OCI-LY1 (cell line): ENCODE data around the gene MAPT.

Experiments
- H2AFZ ChIP-seq: fragments of 200-600 bp; sonication (generic), shearing (Covaris generic); 2 replicates; pipeline ENCODE4 v1.6.0; 2014; ENCODE audit warnings: antibody characterized with exemption, mild to moderate bottlenecking, low read length
- H3F3A ChIP-seq: fragments of 200-600 bp; sonication (generic), shearing (Covaris generic); 2 replicates; pipeline ENCODE4 v1.6.0; 2014; ENCODE audit warnings: mild to moderate bottlenecking, antibody characterized with exemption, low read length, moderate library complexity; ENCODE audit not compliant: insufficient read depth
- H3K27ac ChIP-seq: fragments of 200-600 bp; sonication (generic); 2 replicates; pipeline ENCODE4 v1.5.1; 2014; ENCODE audit warnings: low read length, mixed run types, mild to moderate bottlenecking, low read depth; ENCODE audit not compliant: poor library complexity, severe bottlenecking
- H3K27me3 ChIP-seq: fragments of 200-600 bp; sonication (generic); 2 replicates; pipeline ENCODE4 v1.6.0; 2014; ENCODE audit warnings: antibody characterized with exemption, mild to moderate bottlenecking, low read length, moderate library complexity; ENCODE audit not compliant: insufficient read depth
- H3K36me3 ChIP-seq: fragments of 200-600 bp; sonication (generic); 2 replicates; pipeline ENCODE4 v1.6.1; 2014; ENCODE audit warnings: mild to moderate bottlenecking, antibody characterized with exemption, low read length, moderate library complexity, mixed read lengths; ENCODE audit not compliant: insufficient read depth
- H3K4me1 ChIP-seq: fragments of 200-600 bp; sonication (generic); 2 replicates; pipeline ENCODE4 v1.5.1; 2014; ENCODE audit warnings: mild to moderate bottlenecking, low read length, moderate library complexity; ENCODE audit not compliant: insufficient read depth, severe bottlenecking
- H3K4me2 ChIP-seq: fragments of 200-600 bp; sonication (generic), shearing (Covaris generic); 2 replicates; pipeline ENCODE4 v1.6.1; 2014; ENCODE audit warnings: low read length
- H3K4me3 ChIP-seq: fragments of 200-600 bp; sonication (generic); 2 replicates; pipeline ENCODE4 v1.5.1; 2014; ENCODE audit warnings: low read length, low read depth, mild to moderate bottlenecking, mixed read lengths; ENCODE audit not compliant: poor library complexity, severe bottlenecking
- H3K79me2 ChIP-seq: fragments of 200-600 bp; shearing (Covaris generic); 2 replicates; pipeline ENCODE4 v1.6.1; 2016; ENCODE audit warnings: mixed run types, low read length, mixed read lengths; ENCODE audit not compliant: insufficient read depth
- H3K9ac ChIP-seq: fragments of 200-600 bp; sonication (generic), shearing (Covaris generic); 2 replicates; pipeline ENCODE4 v1.6.1; 2014; ENCODE audit warnings: mild to moderate bottlenecking, low read length, mixed read lengths
- H3K9me2 ChIP-seq: fragments of 200-600 bp; sonication (generic), shearing (Covaris generic); 2 replicates; pipeline ENCODE4 v1.6.1; 2014; ENCODE audit warnings: low read depth, mild to moderate bottlenecking, low read length, mixed read lengths
- H3K9me3 ChIP-seq: fragments of 200-600 bp; shearing (Covaris generic); 2 replicates; pipeline ENCODE4 v1.6.1; 2014; ENCODE audit warnings: low read length, mixed read lengths
- H4K20me1 ChIP-seq: fragments of 200-600 bp; sonication (generic), shearing (Covaris generic); 2 replicates; pipeline ENCODE4 v1.6.0; 2016; ENCODE audit warnings: mild to moderate bottlenecking, low read length; ENCODE audit not compliant: insufficient read depth
- CTCF ChIP-seq: fragments of 200-600 bp; sonication (generic), shearing (Covaris generic); IDR thresholded peaks from 2 replicates; pipeline ENCODE4 v1.5.1; 2017; ENCODE audit warnings: mild to moderate bottlenecking, antibody characterized with exemption, low read length, moderate library complexity, mixed read lengths
- EZH2 ChIP-seq: fragments of 200-600 bp; sonication (generic), shearing (Covaris generic); IDR thresholded peaks from 2 replicates; pipeline ENCODE4 v1.8.0; 2017; ENCODE audit warnings: borderline replicate concordance, mixed run types, mild to moderate bottlenecking, antibody characterized with exemption, low read length, moderate library complexity, mixed read lengths

Gene MAPT

GRCh38 chr17:45996282-45996937, 102.1 kb downstream of the MAPT start:
- Histone ChIP-seq H3K27me3 (peaks cover 6% of the 10 kb centered on the region; the same call in 1 of the 2 replicates), H3K27ac (no peak overlapping the region), H3F3A (no peaks in the 10 kb centered on the region), H2AFZ (no peak overlapping the region), H3K36me3 (no peaks in the 10 kb centered on the region), H3K4me3 (no peak overlapping the region), H3K4me1 (no peaks in the 10 kb centered on the region), H3K9ac (no peak overlapping the region), H3K79me2 (no peaks in the 10 kb centered on the region), H3K9me3 (no peaks in the 10 kb centered on the region), H4K20me1 (no peaks in the 10 kb centered on the region), H3K9me2 (no peaks in the 10 kb centered on the region), H3K4me2 (no peak overlapping the region)
- TF ChIP-seq CTCF = no peak
- TF ChIP-seq EZH2 = no peak

GRCh38 chr17:45997166-45997565, 102.8 kb downstream of the MAPT start:
- H3K27ac ChIP-seq = no peak overlapping the region

GRCh38 chr17:45997624-45998023, 103.3 kb downstream of the MAPT start:
- H2AFZ ChIP-seq = no peak overlapping the region
- H3K27me3 ChIP-seq = peaks cover 6% of the 10 kb centered on the region; the same call in 1 of the 2 replicates
- H3K9me2 ChIP-seq = no peaks in the 10 kb centered on the region
- no peak overlapping the region for H3K27ac ChIP-seq
- H3K9me3 ChIP-seq = no peaks in the 10 kb centered on the region
- no peaks in the 10 kb centered on the region for H3F3A ChIP-seq
- no peak overlapping the region for H3K4me2 ChIP-seq
- H3K9ac ChIP-seq = no peak overlapping the region
- no peaks in the 10 kb centered on the region for H3K36me3 ChIP-seq
- no peak overlapping the region for H3K4me3 ChIP-seq
- no peaks in the 10 kb centered on the region for H3K79me2 ChIP-seq
- H4K20me1 ChIP-seq = no peaks in the 10 kb centered on the region
- TF ChIP-seq CTCF = no peak
- TF ChIP-seq EZH2 = no peak
- no peaks in the 10 kb centered on the region for H3K4me1 ChIP-seq

More at GRCh38 chr17:45997166-45997565, 102.8 kb downstream of the MAPT start:
- TF ChIP-seq EZH2 = no peak
- TF ChIP-seq CTCF = no peak
- Histone ChIP-seq H3K9ac (no peak overlapping the region), H4K20me1 (no peaks in the 10 kb centered on the region), H3F3A (no peaks in the 10 kb centered on the region), H3K4me3 (no peak overlapping the region), H3K79me2 (no peaks in the 10 kb centered on the region), H3K36me3 (no peaks in the 10 kb centered on the region), H3K4me2 (no peak overlapping the region), H3K4me1 (no peaks in the 10 kb centered on the region), H3K27me3 (peaks cover 6% of the 10 kb centered on the region; the same call in 1 of the 2 replicates), H3K9me2 (no peaks in the 10 kb centered on the region), H3K9me3 (no peaks in the 10 kb centered on the region), H2AFZ (no peak overlapping the region)
